Activated CD4-positive, CD25-positive, alpha-beta regulatory T cell treated with anti-CD3 and anti-CD28 coated beads, Interleukin-2, amount 50 U/mL, for 24 hours (primary cell): ENCODE results near the gene COL27A1.
"Not testable (repeated sequence)": the region's sequence is repeated elsewhere in the genome, so short reads cannot be mapped to it uniquely, and the experiment has no call there.

Experiments
- ATAC-seq, 2 donors: fragments of 150-1000 bp; cut with Tn5 transposase; one replicate each; pipeline ENCODE4 v1.10.0; 2021; ENCODE audit warnings: mild to moderate bottlenecking in 1 of 2, moderate library complexity in 1 of 2

Gene COL27A1

GRCh38 chr9:114185570-114186490 lies 30.5 kb downstream of the COL27A1 start:
- no peak for ATAC-seq

GRCh38 chr9:114186605-114187289 lies 31.4 kb downstream of the COL27A1 start:
- ATAC-seq: no peak

- no peak for ATAC-seq
These were observed 32.5 kb downstream of the COL27A1 start for GRCh38 chr9:114187827-114188226.

GRCh38 chr9:114189823-114190562 lies 34.7 kb downstream of the COL27A1 start:
- no peak for ATAC-seq

GRCh38 chr9:114190563-114190905 lies 35.2 kb downstream of the COL27A1 start:
- ATAC-seq: no peak

GRCh38 chr9:114191402-114191801 lies 36.1 kb downstream of the COL27A1 start:
- not testable (repeated sequence) for ATAC-seq

GRCh38 chr9:114192539-114192938 lies 37.2 kb downstream of the COL27A1 start:
- ATAC-seq: no peak

GRCh38 chr9:114193090-114193489 lies 37.8 kb downstream of the COL27A1 start:
- no peak for ATAC-seq

GRCh38 chr9:114196117-114196516 lies 40.8 kb downstream of the COL27A1 start:
- no peak for ATAC-seq

GRCh38 chr9:114196979-114197622 lies 41.8 kb downstream of the COL27A1 start:
- ATAC-seq: no peak

- no peak for ATAC-seq
These were observed 43.1 kb downstream of the COL27A1 start for GRCh38 chr9:114198249-114199040.

- ATAC-seq: no peak
These were observed 45.5 kb downstream of the COL27A1 start for GRCh38 chr9:114200721-114201300.

- ATAC-seq: no peak
These were observed 47.1 kb downstream of the COL27A1 start for GRCh38 chr9:114202396-114202795.

- no peak for ATAC-seq
These were observed 47.5 kb downstream of the COL27A1 start for GRCh38 chr9:114202849-114203248.

GRCh38 chr9:114203410-114204140 lies 48.2 kb downstream of the COL27A1 start:
- no peak for ATAC-seq

- ATAC-seq: no peak
These were observed 48.9 kb downstream of the COL27A1 start for GRCh38 chr9:114204265-114204664.

GRCh38 chr9:114205171-114206015 lies 50.1 kb downstream of the COL27A1 start:
- ATAC-seq: no peak

GRCh38 chr9:114206221-114206789 lies 51.0 kb downstream of the COL27A1 start:
- no peak for ATAC-seq

- ATAC-seq: no peak
These were observed 51.9 kb downstream of the COL27A1 start for GRCh38 chr9:114207034-114207810.
